Right lobe of liver (tissue), 6 donors: ENCODE measurements around the gene EHMT2. TPM values are rescaled to one million over a fixed set of nuclear protein-coding genes. Genes with fewer than 3 reads are reported as not detected.

Source experiments
- ATAC-seq, 4 donors: fragments of 200-7000 bp; cut with Tn5 transposase; one replicate each; pipeline ENCODE4 v1.9.1; 2020; ENCODE audit warnings: mild to moderate bottlenecking in 4 of 4, moderate library complexity in 4 of 4
- DNase-seq, 3 donors: peaks; one replicate each; pipeline ENCODE4 v3.0.0-alpha.2; 2020
- H3K27ac ChIP-seq, 3 donors: fragments of 200-600 bp; one replicate each; pipeline ENCODE4 v1.8.0; 2022
- H3K27me3 ChIP-seq, 2 donors: fragments of 200-600 bp; one replicate each; pipeline ENCODE4 v1.8.0; 2022
- H3K36me3 ChIP-seq, 4 donors: fragments of 200-600 bp; sonication (generic) in 1 of 4; one replicate each; pipeline versions ENCODE4 v1.5.1 to v1.8.0; 2017 to 2022; ENCODE audit warnings: control low read depth in 1 of 4
- H3K4me1 ChIP-seq, 4 donors: fragments of 200-600 bp; sonication (generic) in 1 of 4; one replicate each; pipeline versions ENCODE4 v1.5.1 to v1.8.0; 2017 to 2022; ENCODE audit warnings: control low read depth in 1 of 4
- H3K4me3 ChIP-seq, 3 donors: fragments of 200-600 bp; one replicate each; pipeline ENCODE4 v1.8.0; 2022
- H3K9me3 ChIP-seq, 4 donors: fragments of 200-600 bp; sonication (generic) in 1 of 4; one replicate each; pipeline versions ENCODE4 v1.5.1 to v1.8.0; 2017 to 2022; ENCODE audit warnings: control low read depth in 1 of 4
- CTCF ChIP-seq, 4 donors: fragments of 200-600 bp in 3 of 4; fragments of 450-650 bp in 1 of 4; IDR thresholded peaks; one replicate each; pipeline versions ENCODE4 v1.5.1 to v1.8.0; 2016 to 2022; ENCODE audit warnings: antibody characterized with exemption in 4 of 4, mild to moderate bottlenecking in 2 of 4
- POLR2A ChIP-seq: fragments of 450-650 bp; IDR thresholded peaks from one replicate; pipeline ENCODE4 v1.6.1; 2017; ENCODE audit warnings: antibody characterized with exemption, mild to moderate bottlenecking
- WGBS: methylation state at CpG from one replicate; pipeline ENCODE4 v1.1.6; 2018; ENCODE audit warnings: low coverage, low lambda C conversion rate; ENCODE audit not compliant: insufficient coverage; ENCODE audit errors: missing lambda C conversion rate; 5-methylcytosine and 5-hydroxymethylcytosine counted together
- intact Hi-C, 2 donors: fragments of 100-400 bp; cut with DNase I; formaldehyde crosslinking; loops; one replicate each; pipeline versions ENCODE4 v1.11.2 to v1.14.1; 2022
- total RNA-seq, 6 experiments: library from RNA; depleted of rRNA in 2 of 6; stranded (reverse); fragments of >200 nt in 2 of 6; fragmentation: NEBNext Ultra II Directional in 3 of 6; extraction: Animal tissue kit (Norgen Biotek cat#: 25700) in 3 of 6; gene quantifications; one replicate each; pipeline versions ENCODE4 v1.1.0 to v1.2.4, GENCODE V29; 2016 to 2023
- donor health status: DM: no; HTN: yes; CAD: no.
- donor health status: DM: no; HTN: no; CAD: no.
- donor health status: DM: no; HTN: no; CAD: no.
- donor health status: DM: no; HTN: yes; CAD: no.
- donor health status: DM: no; HTN: yes; CAD: no.

Gene EHMT2
- total RNA-seq, 6 experiments from 2014 or later: 10.7 to 20.1 (median 13.3) TPM

DNA sequence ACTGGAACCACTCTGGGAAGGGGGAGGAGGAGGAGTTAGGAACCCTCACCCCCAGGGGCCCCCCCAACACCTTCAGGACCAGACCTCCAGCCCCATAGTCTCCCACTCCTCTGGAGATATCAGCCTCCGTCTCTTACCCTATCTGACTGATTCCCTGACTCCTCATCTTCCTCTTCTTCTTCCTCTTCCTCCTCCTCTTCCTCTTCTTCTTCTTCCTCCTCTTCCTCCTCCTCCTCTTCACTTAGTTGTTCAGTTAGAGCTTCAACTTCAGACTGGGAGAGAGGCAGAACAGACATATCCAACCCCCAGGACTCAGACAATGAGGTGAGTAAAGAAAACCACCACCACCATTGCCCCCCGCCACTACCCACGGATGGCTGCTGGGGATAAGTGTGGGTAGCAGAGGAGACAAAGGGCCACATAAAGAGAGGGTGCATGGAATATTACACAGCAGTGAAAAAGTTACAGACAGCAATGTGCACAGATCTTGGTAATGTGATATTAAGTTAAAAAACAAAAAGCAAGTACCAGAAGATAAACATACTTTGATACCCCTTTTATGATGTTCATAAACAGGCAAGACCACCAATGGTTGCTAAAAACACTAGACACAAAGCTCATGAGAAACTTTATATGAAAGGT is 8.0 kb downstream of the EHMT2 start:
- no peak for ATAC-seq
- Histone ChIP-seq H3K9me3 (no peaks in the 10 kb centered on the region), H3K4me1 (no peaks in the 10 kb centered on the region), H3K27ac (no peak overlapping the region), H3K36me3 (peaks cover 0 to 73% (median 9%) of the 10 kb centered on the region in 4 donors), H3K4me3 (no peak overlapping the region), H3K27me3 (no peaks in the 10 kb centered on the region)
- WGBS: 85% methylated on average over 3 of the region's 3 CpGs
- DNase-seq: no peak
- no peak for TF ChIP-seq POLR2A
- TF ChIP-seq CTCF (IDR thresholded peaks at IDR 0.05): no peak
- intact Hi-C loops: no loop called here

DNA sequence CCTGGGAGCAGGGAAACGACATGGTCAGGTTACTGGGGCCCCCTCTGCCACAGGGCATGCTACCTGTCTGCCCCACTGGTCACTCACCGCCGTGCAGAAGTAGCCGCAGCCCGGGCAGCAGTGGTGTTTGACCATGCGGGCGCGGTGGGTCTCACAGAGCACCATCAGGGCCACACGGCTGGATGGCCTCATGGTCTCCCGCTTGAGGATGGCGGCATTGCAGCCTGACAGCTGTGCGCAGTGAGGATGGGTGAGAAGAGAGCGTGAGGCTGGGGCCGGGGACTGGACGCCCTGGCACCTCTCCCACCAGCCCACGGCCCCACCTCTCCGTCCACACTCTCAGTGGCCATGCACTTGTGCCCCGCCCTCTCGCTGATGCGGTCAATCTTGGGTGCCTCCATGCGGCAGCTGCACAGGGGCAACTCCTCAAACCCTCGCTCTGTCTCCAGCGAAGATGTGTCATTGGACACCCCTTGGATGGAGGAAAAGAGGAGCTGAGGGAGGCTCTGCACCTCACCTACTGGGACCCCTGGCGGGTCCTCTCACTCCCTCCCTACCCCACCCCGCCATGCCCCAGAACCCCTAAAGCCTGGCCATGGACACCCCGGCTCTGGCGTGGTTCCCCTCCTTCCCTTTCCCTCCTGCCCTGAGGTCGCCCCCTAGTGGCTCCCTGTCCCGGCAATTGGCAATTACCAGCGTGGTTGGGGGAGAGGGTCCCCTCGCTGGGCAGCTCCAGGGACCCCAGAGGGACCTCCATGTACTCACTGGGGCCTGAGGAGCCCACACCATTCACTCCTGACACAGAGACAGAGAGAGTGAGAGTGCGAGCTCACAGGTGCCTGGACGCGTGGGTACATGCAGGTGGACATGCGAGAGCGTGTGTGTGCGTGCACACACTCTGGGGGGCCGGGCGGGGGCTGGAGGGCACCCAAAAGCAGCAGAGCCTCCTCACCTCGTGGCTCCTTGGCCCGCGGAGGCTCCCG is 8.9 kb downstream of the EHMT2 start:
- TF ChIP-seq POLR2A (no peak), CTCF (IDR thresholded peaks at IDR 0.05) (peak; percentile 50 to 67 (median 61))
- intact Hi-C loops: no loop called here
- ATAC-seq: peak; percentile 30 to 71 (median 52)
- H3K4me1 ChIP-seq: no peaks in the 10 kb centered on the region
- DNase-seq: peak in 1 of 3 donors; percentile 59
- H3K27me3 ChIP-seq: no peaks in the 10 kb centered on the region
- 26% methylated on average over 6 of the region's 43 CpGs for WGBS
- no peak overlapping the region for H3K4me3 ChIP-seq
- no peaks in the 10 kb centered on the region for H3K9me3 ChIP-seq
- peaks cover 0 to 65% (median 10%) of the 10 kb centered on the region in 4 donors for H3K36me3 ChIP-seq
- no peak overlapping the region for H3K27ac ChIP-seq

GRCh38 chr6:31887173-31888007 is 10.1 kb downstream of the EHMT2 start:
- DNase-seq: no peak
- 69% methylated on average over 2 of the region's 19 CpGs for WGBS

More at GRCh38 chr6:31887173-31888007, 10.1 kb downstream of the EHMT2 start:
- H3K27me3 ChIP-seq: no peaks in the 10 kb centered on the region
- intact Hi-C loops: no loop called here
- no peak overlapping the region for H3K27ac ChIP-seq
- TF ChIP-seq CTCF (IDR thresholded peaks at IDR 0.05) (no peak), POLR2A (no peak)
- H3K9me3 ChIP-seq: no peaks in the 10 kb centered on the region
- no peak overlapping the region for H3K4me3 ChIP-seq
- no peaks in the 10 kb centered on the region for H3K4me1 ChIP-seq
- peaks cover 0 to 58% (median 13%) of the 10 kb centered on the region in 4 donors for H3K36me3 ChIP-seq
- ATAC-seq: no peak
